ENCODE data around the gene USP33. TPM values are rescaled to one million over a fixed set of nuclear protein-coding genes. Genes with fewer than 3 reads are reported as not detected.
"Not testable (repeated sequence)": the region's sequence is repeated elsewhere in the genome, so short reads cannot be mapped to it uniquely, and the experiment has no call there.

The USP33 gene
- 10 to 100 TPM; 45.7 to 56.6 TPM for total RNA-seq

DNA sequence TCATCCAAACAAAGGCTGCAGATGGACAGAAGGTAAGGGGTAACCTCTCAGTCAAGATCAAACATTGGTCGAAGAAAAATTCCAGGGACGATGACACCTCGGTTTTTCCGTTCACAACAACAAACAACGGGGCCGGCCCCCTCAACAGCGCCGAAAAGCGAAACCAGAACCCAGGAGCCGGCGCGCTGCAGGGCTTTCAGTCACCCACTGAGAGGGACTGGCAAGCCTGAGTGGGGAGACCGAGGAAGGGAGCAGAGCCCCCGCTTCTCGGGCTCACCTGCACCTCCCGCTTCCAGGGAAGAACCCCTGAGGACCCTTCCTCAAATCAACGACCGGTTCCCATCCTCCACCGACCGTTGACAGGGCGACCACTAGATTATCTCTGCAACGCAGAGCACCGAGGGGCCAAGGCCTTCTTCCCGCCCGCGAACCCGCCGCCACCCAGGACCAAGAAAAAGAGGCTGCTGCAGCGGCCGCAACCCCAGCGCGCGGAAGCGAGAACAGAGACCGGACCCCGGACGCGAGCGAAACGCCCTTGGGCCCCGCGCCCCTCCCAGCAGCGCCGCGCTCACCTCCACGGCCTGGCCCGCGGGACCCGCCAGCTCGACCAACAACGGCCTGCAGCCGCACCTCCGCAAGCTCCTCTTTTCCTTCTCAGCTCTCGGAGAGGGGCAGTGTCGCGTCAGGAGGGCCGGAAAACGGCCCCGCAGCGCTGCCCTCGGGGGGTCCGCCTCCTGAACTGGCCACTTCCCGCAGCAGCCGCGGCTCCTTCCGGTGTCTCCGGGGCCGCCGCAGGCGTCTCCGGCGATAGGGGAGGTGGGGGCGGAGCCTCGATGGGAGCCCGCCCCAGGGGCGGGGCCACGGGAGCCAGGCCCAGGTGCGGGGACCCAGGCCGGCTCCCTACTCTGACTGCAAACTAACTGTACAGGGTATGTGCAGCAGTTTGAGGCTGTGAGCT, at the start of gene USP33:
TSS of gene USP33 (minus strand) at position 782 of the 958 bp plus-strand sequence. CDS start 18,155 bp downstream, outside the sequence.
- Mint-ChIP-seq H3K4me3 (peak within 1 kb of the TSS; percentile 95), H3K9me3 (ENCODE audit: insufficient read depth) (no peaks in the 10 kb centered on the region), H3K4me1 (ENCODE audit: low read depth) (peaks cover 30% of the 10 kb centered on the region), H3K27ac (peak within 1 kb of the TSS; percentile 96), H3K36me3 (ENCODE audit: low read depth) (peaks cover 10% of the 10 kb centered on the region), H3K27me3 (ENCODE audit: low read depth) (no peaks in the 10 kb centered on the region)
- DNase-seq (peak; percentile 91), ATAC-seq (peak; percentile 90)
- ChIA-PET POLR2A (interaction anchor here (0.5 to 1.4 kb wide), 7 partner anchors 11 to 245 kb away, joined by 3 to 15 read pairs (median 3); partner anchors contain the start of genes DNAJB4 and MIGA1), CTCF (interaction anchor here (1.0 to 1.4 kb wide), 3 partner anchors 21 to 75 kb away, joined by 3 to 4 read pairs (median 4); no protein-coding TSS in a partner anchor)

DNA sequence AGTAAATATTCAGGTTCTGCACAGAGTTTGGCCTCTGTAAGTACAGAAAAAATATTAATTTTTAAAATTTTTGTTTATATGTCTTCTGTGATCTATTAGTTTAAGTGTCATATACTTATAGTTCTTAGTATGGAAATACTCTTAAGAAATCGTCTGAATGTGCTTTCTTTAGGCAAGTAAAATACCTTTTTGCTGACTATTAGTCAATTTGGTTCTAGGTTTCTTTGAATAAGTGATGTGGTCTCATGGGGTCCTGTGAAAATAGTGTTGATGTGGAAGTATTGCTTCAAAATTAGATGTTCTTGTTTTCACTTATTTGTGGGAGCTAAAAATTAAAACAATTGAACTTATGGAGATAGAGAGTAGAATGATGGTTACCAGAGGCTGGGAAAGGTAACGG, 43.7 kb upstream of the USP33 start:
- ATAC-seq = no peak
- Mint-ChIP-seq H3K4me3 (no peak overlapping the region), H3K36me3 (ENCODE audit: low read depth) (peaks cover 31% of the 10 kb centered on the region), H3K27me3 (ENCODE audit: low read depth) (no peaks in the 10 kb centered on the region), H3K4me1 (ENCODE audit: low read depth) (no peaks in the 10 kb centered on the region), H3K9me3 (ENCODE audit: insufficient read depth) (no peaks in the 10 kb centered on the region), H3K27ac (no peak overlapping the region)
- DNase-seq = no peak
- ChIA-PET POLR2A (no interaction called here), CTCF (no interaction called here)

GRCh38 chr1:77802026-77802425, 42.4 kb upstream of the USP33 start:
- no peaks in the 10 kb centered on the region for H3K4me1 Mint-ChIP-seq (ENCODE audit: low read depth)
- ATAC-seq (no peak), DNase-seq (no peak)
- no peaks in the 10 kb centered on the region for H3K27me3 Mint-ChIP-seq (ENCODE audit: low read depth)
- POLR2A ChIA-PET = no interaction called here
- CTCF ChIA-PET = no interaction called here
- no peaks in the 10 kb centered on the region for H3K9me3 Mint-ChIP-seq (ENCODE audit: insufficient read depth)
- peaks cover 30% of the 10 kb centered on the region for H3K36me3 Mint-ChIP-seq (ENCODE audit: low read depth)
- no peak overlapping the region for H3K27ac Mint-ChIP-seq
- H3K4me3 Mint-ChIP-seq = no peak overlapping the region

- CTCF ChIA-PET = no interaction called here
- POLR2A ChIA-PET = no interaction called here
- no peak overlapping the region for H3K27ac Mint-ChIP-seq
- no peaks in the 10 kb centered on the region for H3K4me1 Mint-ChIP-seq (ENCODE audit: low read depth)
- H3K4me3 Mint-ChIP-seq = no peak overlapping the region
- H3K36me3 Mint-ChIP-seq (ENCODE audit: low read depth) = peaks cover 25% of the 10 kb centered on the region
- H3K27me3 Mint-ChIP-seq (ENCODE audit: low read depth) = no peaks in the 10 kb centered on the region
- no peak for ATAC-seq
- no peaks in the 10 kb centered on the region for H3K9me3 Mint-ChIP-seq (ENCODE audit: insufficient read depth)
- no peak for DNase-seq
Observed at GRCh38 chr1:77797991-77798390, 38.3 kb upstream of the USP33 start.

DNA sequence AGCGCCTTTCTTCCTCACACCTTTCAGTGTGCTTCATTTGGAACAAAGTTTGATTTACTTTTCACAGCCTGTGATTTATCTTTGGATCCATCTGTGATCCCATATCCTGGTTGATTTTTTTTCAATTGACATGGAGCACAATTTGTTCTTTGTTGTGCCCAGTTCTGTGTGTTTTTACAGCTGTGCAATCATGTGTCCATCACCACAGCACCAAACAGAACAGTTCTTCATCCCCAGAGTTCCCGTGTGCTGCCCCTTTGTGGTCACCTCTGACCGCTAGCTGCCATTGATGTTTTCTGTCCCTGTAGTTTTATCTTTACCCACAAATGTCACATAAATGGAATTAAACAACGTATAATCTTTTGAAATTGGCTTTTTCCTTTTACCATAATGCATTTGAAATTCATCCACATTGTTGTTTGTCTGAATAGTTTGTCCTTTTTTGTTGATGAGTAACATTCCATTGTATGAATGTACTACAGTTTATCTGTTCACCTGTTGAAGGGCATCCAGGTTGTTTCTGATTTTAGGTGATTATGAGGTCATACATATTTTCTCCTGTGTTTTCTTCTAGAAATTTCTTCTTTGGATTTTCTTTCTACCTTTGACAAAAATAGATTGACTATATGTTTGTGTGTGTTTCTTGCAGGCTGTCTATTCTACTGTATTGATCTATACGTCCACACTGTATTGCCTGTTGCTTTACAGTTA, 37.2 kb upstream of the USP33 start:
- Mint-ChIP-seq H3K4me3 (no peak overlapping the region), H3K27ac (no peak overlapping the region), H3K9me3 (ENCODE audit: insufficient read depth) (no peaks in the 10 kb centered on the region), H3K36me3 (ENCODE audit: low read depth) (peaks cover 28% of the 10 kb centered on the region), H3K4me1 (ENCODE audit: low read depth) (peaks cover 5% of the 10 kb centered on the region), H3K27me3 (ENCODE audit: low read depth) (no peaks in the 10 kb centered on the region)
- no peak for DNase-seq
- ChIA-PET CTCF (no interaction called here), POLR2A (no interaction called here)
- no peak for ATAC-seq

DNA sequence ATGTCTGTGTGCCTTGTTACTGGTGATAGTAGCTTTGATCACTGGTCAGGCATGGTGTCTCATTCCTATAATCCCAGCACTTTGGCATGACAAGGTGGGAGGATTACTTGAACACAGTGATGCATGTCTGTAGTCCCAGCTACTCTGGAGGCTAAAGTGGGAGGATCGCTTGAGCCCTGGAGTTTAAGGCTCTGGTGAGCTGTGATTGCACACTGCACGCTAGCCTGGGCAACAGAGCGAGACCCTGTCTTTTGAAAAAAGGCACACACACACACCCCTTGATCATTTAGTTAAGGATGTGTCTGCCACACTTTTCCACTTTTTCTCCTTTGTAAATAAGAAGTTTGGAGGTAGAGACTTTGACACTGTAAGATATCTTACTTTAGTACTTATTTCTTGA, 34.9 kb upstream of the USP33 start:
- DNase-seq (no peak), ATAC-seq (no peak)
- Mint-ChIP-seq H3K36me3 (ENCODE audit: low read depth) (peaks cover 25% of the 10 kb centered on the region), H3K9me3 (ENCODE audit: insufficient read depth) (no peaks in the 10 kb centered on the region), H3K4me3 (no peak overlapping the region), H3K27ac (no peak overlapping the region), H3K4me1 (ENCODE audit: low read depth) (peaks cover 5% of the 10 kb centered on the region), H3K27me3 (ENCODE audit: low read depth) (no peaks in the 10 kb centered on the region)
- CTCF ChIA-PET = no interaction called here
- POLR2A ChIA-PET = interaction anchor here (0.6 kb wide), 1 partner anchor 32 kb away, joined by 3 read pairs; no protein-coding TSS in a partner anchor

DNA sequence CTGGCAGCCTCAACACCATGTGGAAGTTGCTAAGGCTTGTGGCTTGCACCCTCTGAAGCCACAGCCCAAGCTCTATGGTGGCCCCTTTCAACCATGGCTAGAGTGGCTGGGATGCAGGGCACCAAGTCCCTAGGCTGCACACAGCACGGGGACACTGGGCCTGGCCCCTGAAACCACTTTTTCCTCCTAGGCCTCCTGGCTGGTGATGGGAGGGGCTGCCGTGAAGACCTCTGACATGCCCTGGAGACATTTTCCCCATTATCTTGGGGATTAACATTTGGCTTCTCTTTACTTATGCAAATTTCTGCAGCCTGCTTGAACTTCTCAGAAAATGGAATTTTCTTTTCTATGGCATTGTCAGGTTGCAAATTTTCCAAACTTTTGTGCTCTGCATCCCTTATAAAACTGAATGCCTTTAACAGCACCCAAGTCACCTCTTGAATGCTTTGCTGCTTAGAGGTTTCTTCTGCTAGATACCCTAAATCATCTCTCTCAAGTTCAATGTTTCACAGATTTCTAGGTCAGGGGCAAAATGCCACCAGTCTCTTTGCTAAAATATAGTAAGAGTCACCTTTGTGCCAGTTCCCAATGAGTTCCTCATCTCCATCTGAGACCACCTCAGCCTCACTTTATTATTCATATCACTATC, 26.6 kb upstream of the USP33 start:
- POLR2A ChIA-PET; H3K9me3 Mint-ChIP-seq (ENCODE audit: insufficient read depth); H3K4me3 Mint-ChIP-seq; ATAC-seq; DNase-seq; H3K27me3 Mint-ChIP-seq (ENCODE audit: low read depth); H3K27ac Mint-ChIP-seq; CTCF ChIA-PET: not testable (repeated sequence)
- Mint-ChIP-seq H3K4me1 (ENCODE audit: low read depth) (peaks cover 14% of the 10 kb centered on the region), H3K36me3 (ENCODE audit: low read depth) (peaks cover 64% of the 10 kb centered on the region)

DNA sequence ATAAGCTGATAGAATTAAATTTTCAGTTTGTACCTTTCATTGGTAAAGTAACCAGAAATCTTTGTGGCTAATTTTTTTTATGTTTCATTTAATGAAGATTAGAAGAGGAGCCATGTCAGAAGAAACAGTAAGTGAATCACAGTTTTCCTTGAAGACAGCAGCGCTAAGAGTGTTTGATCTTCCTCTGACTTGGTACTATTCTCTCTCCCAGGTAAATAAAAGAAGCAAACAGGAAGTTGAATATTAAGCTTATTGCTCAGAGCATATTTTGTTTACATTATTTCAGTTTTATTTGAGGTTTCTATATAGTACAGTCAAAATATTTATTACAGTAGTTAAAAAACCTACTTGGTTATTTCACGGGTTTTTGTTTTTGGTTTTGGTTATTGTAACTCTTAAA, 23.5 kb upstream of the USP33 start:
- Mint-ChIP-seq H3K4me1 (ENCODE audit: low read depth) (peaks cover 33% of the 10 kb centered on the region), H3K27me3 (ENCODE audit: low read depth) (no peaks in the 10 kb centered on the region), H3K36me3 (ENCODE audit: low read depth) (peaks cover 51% of the 10 kb centered on the region), H3K4me3 (no peak overlapping the region), H3K9me3 (ENCODE audit: insufficient read depth) (peaks cover 4% of the 10 kb centered on the region), H3K27ac (no peak overlapping the region)
- ATAC-seq = no peak
- ChIA-PET POLR2A (no interaction called here), CTCF (interaction anchor here (1.2 kb wide), 2 partner anchors 23 to 27 kb away, joined by 3 to 4 read pairs; partner anchors contain the start of gene USP33)
- no peak for DNase-seq

GRCh38 chr1:77781683-77782082, 22.0 kb upstream of the USP33 start:
- Mint-ChIP-seq H3K4me3 (no peak overlapping the region), H3K9me3 (ENCODE audit: insufficient read depth) (peaks cover 4% of the 10 kb centered on the region), H3K4me1 (ENCODE audit: low read depth) (peaks cover 33% of the 10 kb centered on the region), H3K36me3 (ENCODE audit: low read depth) (peaks cover 39% of the 10 kb centered on the region), H3K27ac (no peak overlapping the region), H3K27me3 (ENCODE audit: low read depth) (no peaks in the 10 kb centered on the region)
- DNase-seq (no peak), ATAC-seq (no peak)
- ChIA-PET POLR2A (no interaction called here), CTCF (no interaction called here)

GRCh38 chr1:77779529-77780281, 20.1 kb upstream of the USP33 start, which contains the start of gene MIGA1:
MIGA1 (plus strand) TSS chr1:77779649; CDS start chr1:77783253, 3,604 bp downstream.
- H3K36me3 Mint-ChIP-seq (ENCODE audit: low read depth) = peaks cover 20% of the 10 kb centered on the region
- POLR2A ChIA-PET = interaction anchor here (0.6 to 1.8 kb wide), 7 partner anchors 14 to 225 kb away, joined by 3 to 15 read pairs (median 9); partner anchors contain the start of genes DNAJB4, FUBP1, USP33 and ZZZ3
- DNase-seq = peak; percentile 92
- peak within 1 kb of the TSS; percentile 78 for H3K27ac Mint-ChIP-seq
- H3K4me3 Mint-ChIP-seq = peak within 1 kb of the TSS; percentile 89
- CTCF ChIA-PET = interaction anchor here (0.9 to 1.2 kb wide), 3 partner anchors 21 to 96 kb away, joined by 3 to 6 read pairs (median 3); partner anchors contain the start of gene ZZZ3
- H3K9me3 Mint-ChIP-seq (ENCODE audit: insufficient read depth) = no peaks in the 10 kb centered on the region
- H3K27me3 Mint-ChIP-seq (ENCODE audit: low read depth) = no peaks in the 10 kb centered on the region
- peaks cover 34% of the 10 kb centered on the region for H3K4me1 Mint-ChIP-seq (ENCODE audit: low read depth)
- peak; percentile 98 for ATAC-seq
